Mammary epithelial cell (primary cell): Measurements from ENCODE around the gene ERN1.

Experiments used
- EZH2 ChIP-seq: IDR thresholded peaks from 2 replicates; pipeline ENCODE4 v1.6.1; 2012; ENCODE audit warnings: low read length, inconsistent platforms, borderline replicate concordance
- TF ChIP-seq, protein P1 (sequence below), 2 donors: IDR thresholded peaks in 1 of 2; conservative IDR thresholded peaks in 1 of 2; 2 replicates each; pipeline ENCODE4 v1.5.1; 2011 to 2012; ENCODE audit warnings: inconsistent platforms in 2 of 2, low read length in 2 of 2, mild to moderate bottlenecking in 2 of 2, control low read depth in 1 of 2, low read depth in 1 of 2; ENCODE audit not compliant: insufficient read depth in 1 of 2; ENCODE audit errors: extremely low read depth in 1 of 2

DNA sequence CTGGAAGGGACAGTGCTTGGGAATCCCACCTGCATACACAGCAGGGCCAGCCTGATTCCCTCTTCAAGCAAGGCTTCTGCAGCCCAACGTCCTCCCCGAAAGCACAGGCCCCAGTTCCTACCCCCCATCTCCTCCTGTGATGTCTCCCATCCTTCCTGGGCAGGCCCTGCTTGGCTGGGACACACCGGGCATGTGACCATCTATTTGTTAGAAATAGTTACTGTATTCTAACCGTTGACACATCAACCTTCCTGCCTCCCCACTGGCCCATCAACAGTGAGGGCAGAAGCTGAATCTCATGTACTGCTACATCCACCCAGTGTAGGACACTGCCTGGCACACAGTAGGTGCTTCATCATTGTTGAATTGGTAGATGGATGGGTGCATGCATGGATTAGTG, 121.1 kb downstream of the ERN1 start:
- TF ChIP-seq, protein P1, sequence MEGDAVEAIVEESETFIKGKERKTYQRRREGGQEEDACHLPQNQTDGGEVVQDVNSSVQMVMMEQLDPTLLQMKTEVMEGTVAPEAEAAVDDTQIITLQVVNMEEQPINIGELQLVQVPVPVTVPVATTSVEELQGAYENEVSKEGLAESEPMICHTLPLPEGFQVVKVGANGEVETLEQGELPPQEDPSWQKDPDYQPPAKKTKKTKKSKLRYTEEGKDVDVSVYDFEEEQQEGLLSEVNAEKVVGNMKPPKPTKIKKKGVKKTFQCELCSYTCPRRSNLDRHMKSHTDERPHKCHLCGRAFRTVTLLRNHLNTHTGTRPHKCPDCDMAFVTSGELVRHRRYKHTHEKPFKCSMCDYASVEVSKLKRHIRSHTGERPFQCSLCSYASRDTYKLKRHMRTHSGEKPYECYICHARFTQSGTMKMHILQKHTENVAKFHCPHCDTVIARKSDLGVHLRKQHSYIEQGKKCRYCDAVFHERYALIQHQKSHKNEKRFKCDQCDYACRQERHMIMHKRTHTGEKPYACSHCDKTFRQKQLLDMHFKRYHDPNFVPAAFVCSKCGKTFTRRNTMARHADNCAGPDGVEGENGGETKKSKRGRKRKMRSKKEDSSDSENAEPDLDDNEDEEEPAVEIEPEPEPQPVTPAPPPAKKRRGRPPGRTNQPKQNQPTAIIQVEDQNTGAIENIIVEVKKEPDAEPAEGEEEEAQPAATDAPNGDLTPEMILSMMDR (conservative IDR thresholded peaks at IDR 0.05 in 1 of 2, IDR thresholded peaks at IDR 0.05 in 1 of 2; ENCODE audit: extremely low read depth in 1 of 2, insufficient read depth in 1 of 2, low read depth in 1 of 2, low read length in 2 of 2), result no peak
- no peak for TF ChIP-seq EZH2
